ENCODE measurements around the gene ATXN10.

DNA sequence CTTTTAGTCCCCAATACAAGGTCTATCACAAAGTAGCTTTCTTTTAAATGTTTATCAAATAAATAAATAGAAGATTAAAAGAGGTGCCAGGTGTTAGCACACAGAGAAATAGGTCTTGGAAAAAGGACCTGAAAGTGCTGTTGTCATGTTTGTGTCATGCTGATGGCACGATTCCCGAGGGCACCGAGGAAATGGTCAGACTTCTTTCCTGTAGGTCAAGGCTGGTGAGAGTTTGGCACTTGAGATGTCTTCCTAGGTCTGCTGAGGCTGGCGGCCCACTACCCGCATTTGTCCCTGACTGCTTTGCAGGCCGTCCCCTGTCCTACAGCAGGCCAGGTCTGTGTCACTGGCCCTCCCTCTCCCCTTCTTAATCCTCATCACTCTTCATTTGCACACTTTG lies 112.1 kb downstream of the ATXN10 start:
- TF ChIP-seq, protein P1, sequence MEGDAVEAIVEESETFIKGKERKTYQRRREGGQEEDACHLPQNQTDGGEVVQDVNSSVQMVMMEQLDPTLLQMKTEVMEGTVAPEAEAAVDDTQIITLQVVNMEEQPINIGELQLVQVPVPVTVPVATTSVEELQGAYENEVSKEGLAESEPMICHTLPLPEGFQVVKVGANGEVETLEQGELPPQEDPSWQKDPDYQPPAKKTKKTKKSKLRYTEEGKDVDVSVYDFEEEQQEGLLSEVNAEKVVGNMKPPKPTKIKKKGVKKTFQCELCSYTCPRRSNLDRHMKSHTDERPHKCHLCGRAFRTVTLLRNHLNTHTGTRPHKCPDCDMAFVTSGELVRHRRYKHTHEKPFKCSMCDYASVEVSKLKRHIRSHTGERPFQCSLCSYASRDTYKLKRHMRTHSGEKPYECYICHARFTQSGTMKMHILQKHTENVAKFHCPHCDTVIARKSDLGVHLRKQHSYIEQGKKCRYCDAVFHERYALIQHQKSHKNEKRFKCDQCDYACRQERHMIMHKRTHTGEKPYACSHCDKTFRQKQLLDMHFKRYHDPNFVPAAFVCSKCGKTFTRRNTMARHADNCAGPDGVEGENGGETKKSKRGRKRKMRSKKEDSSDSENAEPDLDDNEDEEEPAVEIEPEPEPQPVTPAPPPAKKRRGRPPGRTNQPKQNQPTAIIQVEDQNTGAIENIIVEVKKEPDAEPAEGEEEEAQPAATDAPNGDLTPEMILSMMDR (CRISPR knock-in tag; IDR thresholded peaks at IDR 0.05): no peak
- TF ChIP-seq HNRNPLL (IDR thresholded peaks at IDR 0.05; ENCODE audit: low read depth, low read length, poor library complexity, severe bottlenecking): no peak
- no peak for TF ChIP-seq FOXM1 (CRISPR knock-in tag; IDR thresholded peaks at IDR 0.05)
- TF ChIP-seq PHF8 (CRISPR knock-in tag; IDR thresholded peaks at IDR 0.05): no peak
- no peak for TF ChIP-seq NFE2 (CRISPR knock-in tag; IDR thresholded peaks at IDR 0.05)
- TF ChIP-seq JUNB (CRISPR knock-in tag; IDR thresholded peaks at IDR 0.05; ENCODE audit: borderline replicate concordance): no peak
- no peak for TF ChIP-seq ZNF256 (CRISPR knock-in tag; conservative IDR thresholded peaks at IDR 0.05)
- no peak for TF ChIP-seq ZNF124 (CRISPR knock-in tag; IDR thresholded peaks at IDR 0.05)
- no peak for TF ChIP-seq DNMT1 (CRISPR knock-in tag; IDR thresholded peaks at IDR 0.05)
- TF ChIP-seq, protein P2, sequence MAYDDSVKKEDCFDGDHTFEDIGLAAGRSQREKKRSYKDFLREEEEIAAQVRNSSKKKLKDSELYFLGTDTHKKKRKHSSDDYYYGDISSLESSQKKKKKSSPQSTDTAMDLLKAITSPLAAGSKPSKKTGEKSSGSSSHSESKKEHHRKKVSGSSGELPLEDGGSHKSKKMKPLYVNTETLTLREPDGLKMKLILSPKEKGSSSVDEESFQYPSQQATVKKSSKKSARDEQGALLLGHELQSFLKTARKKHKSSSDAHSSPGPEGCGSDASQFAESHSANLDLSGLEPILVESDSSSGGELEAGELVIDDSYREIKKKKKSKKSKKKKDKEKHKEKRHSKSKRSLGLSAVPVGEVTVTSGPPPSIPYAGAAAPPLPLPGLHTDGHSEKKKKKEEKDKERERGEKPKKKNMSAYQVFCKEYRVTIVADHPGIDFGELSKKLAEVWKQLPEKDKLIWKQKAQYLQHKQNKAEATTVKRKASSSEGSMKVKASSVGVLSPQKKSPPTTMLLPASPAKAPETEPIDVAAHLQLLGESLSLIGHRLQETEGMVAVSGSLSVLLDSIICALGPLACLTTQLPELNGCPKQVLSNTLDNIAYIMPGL (CRISPR knock-in tag; IDR thresholded peaks at IDR 0.05; ENCODE audit: borderline replicate concordance in 1 of 2, low read depth in 1 of 2): no peak
- no peak for TF ChIP-seq TAF15 (IDR thresholded peaks at IDR 0.05; ENCODE audit: low read depth, low read length, poor library complexity, severe bottlenecking)
- TF ChIP-seq, protein P3, sequence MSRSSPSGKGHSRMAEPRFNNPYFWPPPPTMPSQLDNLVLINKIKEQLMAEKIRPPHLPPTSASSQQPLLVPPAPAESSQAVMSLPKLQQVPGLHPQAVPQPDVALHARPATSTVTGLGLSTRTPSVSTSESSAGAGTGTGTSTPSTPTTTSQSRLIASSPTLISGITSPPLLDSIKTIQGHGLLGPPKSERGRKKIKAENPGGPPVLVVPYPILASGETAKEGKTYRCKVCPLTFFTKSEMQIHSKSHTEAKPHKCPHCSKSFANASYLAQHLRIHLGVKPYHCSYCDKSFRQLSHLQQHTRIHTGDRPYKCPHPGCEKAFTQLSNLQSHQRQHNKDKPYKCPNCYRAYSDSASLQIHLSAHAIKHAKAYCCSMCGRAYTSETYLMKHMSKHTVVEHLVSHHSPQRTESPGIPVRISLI (CRISPR knock-in tag; IDR thresholded peaks at IDR 0.05; ENCODE audit: borderline replicate concordance): no peak

Measured in HepG2 (cell line).